BLaER1 (cell line): ENCODE data around the gene PSD4.

Experiments used
- H3K27ac ChIP-seq: shearing (Covaris generic); formaldehyde crosslinking; 2 replicates; pipeline ENCODE4 v1.8.1; 2022
- H3K27me3 ChIP-seq: shearing (Covaris generic); formaldehyde crosslinking; 2 replicates; pipeline ENCODE4 v1.8.1; 2022
- H3K36me3 ChIP-seq: shearing (Covaris generic); formaldehyde crosslinking; 2 replicates; pipeline ENCODE4 v1.8.1; 2022
- H3K4me1 ChIP-seq: shearing (Covaris generic); formaldehyde crosslinking; 2 replicates; pipeline ENCODE4 v1.8.1; 2022
- H3K4me2 ChIP-seq: shearing (Covaris generic); formaldehyde crosslinking; 2 replicates; pipeline ENCODE4 v1.8.1; 2022
- H3K4me3 ChIP-seq: shearing (Covaris generic); formaldehyde crosslinking; 2 replicates; pipeline ENCODE4 v1.8.1; 2022
- H3K9ac ChIP-seq: shearing (Covaris generic); formaldehyde crosslinking; 2 replicates; pipeline ENCODE4 v1.8.1; 2022
- H3K9me3 ChIP-seq: shearing (Covaris generic); formaldehyde crosslinking; 2 replicates; pipeline ENCODE4 v1.8.1; 2022
- H4K20me1 ChIP-seq: shearing (Covaris generic); formaldehyde crosslinking; 2 replicates; pipeline ENCODE4 v1.8.1; 2022
- Cebpa-rat ChIP-seq: shearing (Covaris generic); IDR thresholded peaks from 2 replicates; pipeline ENCODE4 v1.8.1; 2022

PSD4 gene

DNA sequence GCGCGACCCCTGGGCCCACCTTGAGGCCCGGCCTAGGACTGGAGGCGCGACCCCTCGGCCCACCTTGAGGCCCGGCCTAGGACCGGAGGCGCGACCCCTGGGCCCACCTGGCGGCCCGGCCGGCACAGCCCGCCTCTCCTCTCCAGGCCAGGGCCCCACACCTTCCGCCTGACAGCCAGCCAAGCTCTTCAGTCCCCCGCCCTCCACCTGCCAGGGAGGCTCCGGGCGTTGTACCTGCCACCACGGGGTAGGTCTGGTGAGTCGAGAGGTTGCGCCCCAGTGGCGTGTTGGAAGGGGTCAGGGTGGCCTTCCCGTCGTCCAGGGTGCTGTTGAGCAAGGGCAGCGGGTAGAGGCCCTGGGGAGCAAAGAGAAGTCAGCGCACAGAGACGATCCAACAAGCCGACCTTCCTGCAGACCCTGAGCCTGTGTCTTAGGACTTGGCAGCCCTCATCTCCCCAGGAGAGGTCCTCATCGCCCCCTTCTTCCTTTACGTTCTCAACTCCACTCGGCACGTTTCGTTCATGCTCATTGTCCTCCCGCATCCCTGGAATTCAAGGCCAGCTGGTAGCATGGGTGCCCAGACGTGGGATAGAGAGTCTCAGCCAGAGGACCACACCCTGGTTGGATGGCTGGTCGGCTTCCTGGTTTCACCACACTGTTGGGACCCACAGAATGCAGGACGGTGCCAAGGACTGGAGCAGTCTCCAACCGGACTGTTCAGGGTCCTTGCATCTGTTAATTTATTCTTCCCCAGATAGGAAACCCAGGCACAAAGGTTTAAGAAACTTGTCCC, 62.8 kb downstream of the PSD4 start:
- H3K4me2 ChIP-seq: peak overlapping the region; percentile 74
- TF ChIP-seq Cebpa-rat: no peak
- peak overlapping the region; percentile 72 for H3K4me3 ChIP-seq
- H4K20me1 ChIP-seq: peaks cover 17% of the 10 kb centered on the region; the same call in 1 of the 2 replicates
- no peaks in the 10 kb centered on the region for H3K27me3 ChIP-seq
- H3K36me3 ChIP-seq: peaks cover 49% of the 10 kb centered on the region
- H3K27ac ChIP-seq: peak overlapping the region; percentile 87
- peaks cover 21% of the 10 kb centered on the region for H3K4me1 ChIP-seq
- peak overlapping the region; percentile 83; the same call in 1 of the 2 replicates for H3K9ac ChIP-seq
- peaks cover 15% of the 10 kb centered on the region; the same call in 1 of the 2 replicates for H3K9me3 ChIP-seq

GRCh38 chr2:113237604-113238160, 63.9 kb downstream of the PSD4 start:
- Histone ChIP-seq H3K9ac (no peak overlapping the region), H4K20me1 (peaks cover 28% of the 10 kb centered on the region; the same call in 1 of the 2 replicates), H3K36me3 (peaks cover 52% of the 10 kb centered on the region), H3K27me3 (no peaks in the 10 kb centered on the region), H3K4me3 (no peak overlapping the region), H3K27ac (no peak overlapping the region), H3K9me3 (peaks cover 15% of the 10 kb centered on the region; the same call in 1 of the 2 replicates), H3K4me1 (peaks cover 21% of the 10 kb centered on the region), H3K4me2 (no peak overlapping the region)
- TF ChIP-seq Cebpa-rat: no peak

- H3K36me3 ChIP-seq: peaks cover 52% of the 10 kb centered on the region
- no peaks in the 10 kb centered on the region for H3K27me3 ChIP-seq
- H3K9ac ChIP-seq: no peak overlapping the region
- H3K4me3 ChIP-seq: no peak overlapping the region
- peaks cover 21% of the 10 kb centered on the region for H3K4me1 ChIP-seq
- TF ChIP-seq Cebpa-rat: no peak
- H3K9me3 ChIP-seq: peaks cover 15% of the 10 kb centered on the region; the same call in 1 of the 2 replicates
- H3K4me2 ChIP-seq: no peak overlapping the region
- H3K27ac ChIP-seq: no peak overlapping the region
- peaks cover 36% of the 10 kb centered on the region; the same call in 1 of the 2 replicates for H4K20me1 ChIP-seq
Measured at GRCh38 chr2:113238871-113239839, 65.4 kb downstream of the PSD4 start.

DNA sequence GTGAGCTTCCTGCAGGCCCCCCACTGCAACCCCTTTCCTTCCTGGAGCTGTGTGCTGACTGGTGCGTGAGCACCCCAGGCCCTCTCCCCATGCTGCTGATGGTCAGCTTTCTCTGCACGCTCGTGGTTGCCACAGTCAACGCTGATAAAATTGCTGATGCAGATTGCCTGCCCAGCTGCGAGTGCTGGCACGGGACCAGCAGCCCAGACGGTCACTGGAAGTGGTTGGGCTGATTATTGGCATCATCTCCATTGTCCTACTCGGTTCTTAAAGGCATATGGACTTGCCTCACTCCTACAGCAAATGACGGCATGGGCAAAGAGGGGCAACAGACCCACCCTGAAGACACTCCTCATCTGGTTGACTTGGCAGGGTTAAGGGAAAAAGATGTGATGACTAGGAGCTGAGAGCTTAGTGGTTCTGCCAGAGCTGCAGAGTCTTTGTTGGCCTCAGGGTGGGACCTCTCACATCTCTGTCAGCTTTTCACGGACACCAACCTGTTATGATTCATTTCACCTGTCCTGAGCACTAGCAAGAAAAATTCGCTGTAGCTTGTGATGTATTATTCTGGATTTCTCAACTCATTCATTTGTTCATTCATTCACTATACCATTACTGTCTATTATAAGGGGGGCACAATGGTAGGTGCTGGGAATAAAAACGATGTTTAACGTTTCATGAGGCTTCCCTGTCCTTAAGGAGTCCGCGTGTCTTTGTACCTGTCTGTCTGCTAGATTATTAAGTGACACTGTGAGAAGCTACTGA, 66.6 kb downstream of the PSD4 start:
- Histone ChIP-seq H3K4me2 (no peak overlapping the region), H4K20me1 (peaks cover 48% of the 10 kb centered on the region; the same call in 1 of the 2 replicates), H3K36me3 (peaks cover 56% of the 10 kb centered on the region), H3K27ac (no peak overlapping the region), H3K4me1 (peaks cover 17% of the 10 kb centered on the region), H3K27me3 (no peaks in the 10 kb centered on the region), H3K9ac (no peak overlapping the region), H3K9me3 (peaks cover 15% of the 10 kb centered on the region; the same call in 1 of the 2 replicates), H3K4me3 (no peak overlapping the region)
- TF ChIP-seq Cebpa-rat: no peak

DNA sequence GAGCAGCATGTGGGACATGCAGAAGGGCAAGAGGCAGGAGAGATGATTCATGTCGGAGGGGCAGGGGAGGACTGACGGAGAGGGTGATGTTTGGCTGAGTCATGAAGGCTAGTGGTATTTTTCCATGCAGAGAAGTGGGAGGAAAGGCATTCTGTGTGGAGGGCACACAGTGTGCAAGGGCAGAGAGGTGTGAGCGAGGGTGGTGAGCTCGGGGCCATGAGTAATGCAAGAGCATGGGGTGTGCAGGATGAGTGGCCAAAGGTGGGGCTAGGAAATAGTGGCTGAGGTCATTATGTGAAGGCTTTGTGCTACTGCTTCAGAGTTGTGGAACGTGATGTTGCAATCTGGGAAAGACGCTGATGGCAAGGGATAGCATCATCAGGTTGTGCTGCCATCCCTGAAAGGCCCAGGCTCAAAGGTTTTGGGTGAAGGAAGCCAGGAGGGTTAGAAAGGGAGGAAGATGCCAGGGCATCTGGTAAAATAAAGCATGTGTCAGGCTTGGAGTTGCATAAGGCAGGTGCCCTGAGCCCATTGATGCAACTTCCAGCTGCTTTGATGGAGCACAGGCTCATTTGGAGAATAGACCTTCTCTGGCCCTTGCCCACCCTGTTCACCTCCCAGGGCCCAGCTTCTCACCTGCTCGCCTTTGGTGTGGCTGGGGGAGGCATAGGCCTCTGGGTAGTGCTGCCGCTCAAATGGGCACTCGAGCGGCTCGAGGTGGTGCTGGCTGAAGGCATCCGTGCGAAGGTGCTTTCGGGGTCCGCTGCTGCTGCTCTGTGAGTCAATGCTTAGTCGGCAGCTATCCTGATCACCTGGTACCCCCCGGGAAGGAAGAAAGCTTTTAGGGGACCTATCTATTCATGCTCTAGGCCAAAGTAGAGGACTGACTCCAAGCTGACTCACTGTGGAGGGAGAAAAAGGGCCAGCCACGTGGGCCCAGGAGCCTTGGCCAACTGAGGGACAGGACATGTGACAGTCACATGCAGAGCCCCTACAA, 67.4 kb downstream of the PSD4 start:
- Histone ChIP-seq H3K9me3 (peaks cover 6% of the 10 kb centered on the region; the same call in 1 of the 2 replicates), H3K4me3 (no peak overlapping the region), H3K4me1 (peaks cover 16% of the 10 kb centered on the region), H3K9ac (no peak overlapping the region), H3K4me2 (no peak overlapping the region), H3K27ac (no peak overlapping the region), H4K20me1 (peaks cover 56% of the 10 kb centered on the region; the same call in 1 of the 2 replicates), H3K27me3 (no peaks in the 10 kb centered on the region), H3K36me3 (peaks cover 56% of the 10 kb centered on the region)
- TF ChIP-seq Cebpa-rat: no peak

DNA sequence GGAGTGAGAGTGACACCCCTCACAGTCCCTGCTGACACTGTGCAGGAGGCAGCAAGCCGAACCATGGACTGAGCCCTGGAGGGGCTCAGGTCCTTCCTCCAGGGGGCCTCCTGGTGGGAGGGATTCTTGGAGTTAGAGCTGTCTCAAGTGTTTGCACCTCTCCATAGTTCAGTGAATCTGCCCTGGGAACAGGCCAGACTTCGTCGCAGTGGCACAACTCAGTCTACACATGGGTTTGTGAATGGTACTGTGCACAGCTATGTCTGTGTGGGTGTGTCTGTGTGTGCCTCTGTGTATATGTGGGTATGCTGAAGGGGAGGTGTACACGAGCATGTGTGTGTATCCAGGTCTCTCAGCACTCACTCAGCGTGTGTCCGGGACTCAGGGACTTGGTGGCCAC, 68.6 kb downstream of the PSD4 start:
- Histone ChIP-seq H3K4me1 (peaks cover 5% of the 10 kb centered on the region; the same call in 1 of the 2 replicates), H3K9ac (no peak overlapping the region), H3K36me3 (peaks cover 45% of the 10 kb centered on the region), H3K9me3 (no peaks in the 10 kb centered on the region), H3K27ac (no peak overlapping the region), H4K20me1 (peaks cover 64% of the 10 kb centered on the region; the same call in 1 of the 2 replicates), H3K4me3 (no peak overlapping the region), H3K4me2 (no peak overlapping the region), H3K27me3 (no peaks in the 10 kb centered on the region)
- TF ChIP-seq Cebpa-rat: no peak

DNA sequence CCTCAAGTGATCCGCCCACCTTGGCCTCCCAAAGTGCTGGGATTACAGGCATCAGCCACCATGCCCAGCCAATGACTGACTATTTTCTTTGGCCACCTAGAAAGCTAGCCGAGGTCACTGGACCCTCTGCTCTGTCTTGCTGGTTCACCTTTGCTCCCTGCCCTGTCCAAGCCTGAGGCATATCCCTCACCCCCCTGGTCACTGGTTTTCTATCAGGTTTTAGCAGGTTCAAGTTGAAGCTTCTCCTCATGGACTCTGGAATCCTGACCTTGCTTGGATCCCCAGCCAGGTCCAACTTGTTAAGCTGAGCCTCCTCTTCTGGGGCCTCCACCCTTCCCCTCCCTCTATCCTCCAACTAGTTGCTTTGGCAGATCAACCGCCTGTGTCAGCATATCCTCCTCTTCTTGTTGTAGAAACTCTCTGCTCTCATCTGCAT, 71.5 kb downstream of the PSD4 start:
- H3K4me2 ChIP-seq: no peak overlapping the region

DNA sequence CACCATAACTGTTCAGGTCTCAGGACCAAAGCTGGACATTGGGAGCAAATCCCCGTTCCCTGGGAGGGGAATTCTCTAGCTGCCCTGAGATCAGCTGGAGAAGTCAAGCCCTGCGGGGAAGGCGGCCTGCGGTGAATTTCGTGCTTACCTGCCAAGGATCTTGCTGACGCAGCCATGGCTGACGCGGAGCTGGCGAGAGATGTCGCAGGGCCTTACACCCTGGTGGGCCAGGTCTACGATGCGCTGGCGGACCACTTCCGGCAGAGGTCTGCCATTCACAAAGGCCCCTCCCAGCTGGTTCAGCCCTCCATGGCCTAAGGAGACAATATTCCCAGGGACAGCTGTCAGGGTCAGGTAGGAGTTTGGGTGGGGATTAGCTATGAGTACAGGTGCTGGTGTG, 72.8 kb downstream of the PSD4 start:
- Histone ChIP-seq H3K9ac (no peak overlapping the region), H3K4me2 (no peak overlapping the region), H3K36me3 (peaks cover 6% of the 10 kb centered on the region; the same call in 1 of the 2 replicates), H4K20me1 (peaks cover 46% of the 10 kb centered on the region; the same call in 1 of the 2 replicates), H3K4me1 (peaks cover 10% of the 10 kb centered on the region), H3K27ac (no peak overlapping the region), H3K4me3 (no peak overlapping the region), H3K27me3 (no peaks in the 10 kb centered on the region), H3K9me3 (no peaks in the 10 kb centered on the region)
- no peak for TF ChIP-seq Cebpa-rat

More for the DNA sequence above, 71.5 kb downstream of the PSD4 start:
- Histone ChIP-seq H3K9me3 (no peaks in the 10 kb centered on the region), H3K4me3 (no peak overlapping the region), H3K4me1 (no peaks in the 10 kb centered on the region), H3K27me3 (no peaks in the 10 kb centered on the region), H3K36me3 (peaks cover 18% of the 10 kb centered on the region), H3K27ac (no peak overlapping the region), H3K9ac (no peak overlapping the region), H4K20me1 (peaks cover 60% of the 10 kb centered on the region; the same call in 1 of the 2 replicates)
- TF ChIP-seq Cebpa-rat: no peak
